Erythroblast (primary cell): ENCODE measurements around the gene NCS1.

ENCODE experiments used
- GATA1 ChIP-seq: IDR thresholded peaks from 2 replicates; pipeline ENCODE4 v1.6.1; 2011; ENCODE audit warnings: low read depth, mild to moderate bottlenecking, control low read depth, low read length, moderate library complexity
- POLR2A ChIP-seq: IDR thresholded peaks from 2 replicates; pipeline ENCODE4 v1.6.1; 2011; ENCODE audit warnings: mild to moderate bottlenecking, low read length

DNA sequence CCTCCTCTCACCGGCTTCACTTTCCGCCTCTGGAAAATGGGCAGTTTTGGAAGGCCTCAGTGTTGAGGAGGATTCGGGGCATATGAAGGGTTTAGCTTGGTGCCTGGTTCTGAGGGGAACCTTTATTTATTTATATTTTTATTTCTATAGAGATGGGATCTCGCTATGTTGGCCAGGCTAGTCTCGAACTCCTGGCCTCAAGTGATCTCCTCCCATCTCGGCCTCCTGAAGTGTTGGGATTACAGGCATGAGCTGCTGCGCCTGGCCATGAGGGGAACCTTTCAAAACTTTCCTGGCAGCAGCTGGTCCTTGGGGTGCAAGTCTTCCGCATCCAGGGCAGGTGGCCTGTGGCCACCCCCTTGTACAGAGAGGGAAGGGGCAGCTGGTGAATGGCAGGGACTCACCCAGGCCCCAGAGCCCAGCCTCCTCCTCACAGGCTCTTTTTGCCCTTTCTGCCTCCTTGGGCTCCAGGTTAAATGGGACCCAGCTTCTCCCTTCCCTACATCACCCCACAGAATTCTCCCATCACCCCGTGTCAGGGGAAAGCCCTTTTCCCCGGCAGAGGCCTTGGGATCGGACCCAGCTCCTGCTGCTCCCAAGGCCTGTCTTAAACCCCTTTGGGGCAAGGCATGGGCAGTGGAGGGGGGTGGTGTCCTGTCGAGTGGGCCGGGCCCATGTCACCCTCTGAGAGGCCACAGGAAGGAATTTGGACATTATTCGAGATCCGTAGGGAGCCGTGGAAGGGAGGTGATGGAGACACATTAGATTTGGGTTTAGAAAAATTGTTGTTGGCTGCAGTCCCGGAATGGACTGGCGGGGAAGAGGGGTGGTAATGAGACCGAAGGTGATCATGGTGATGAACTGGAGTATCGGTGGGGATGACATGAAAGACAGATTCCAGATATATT is 5.9 kb downstream of the NCS1 start:
- TF ChIP-seq POLR2A (no peak), GATA1 (no peak)
